Stimulated activated CD8-positive, alpha-beta memory T cell treated with anti-CD3 and anti-CD28 coated beads, Interleukin-4, amount 100 ng/mL, for 1 hour (primary cell): Measurements from ENCODE around the gene BMPER.

Source experiments
- DNase-seq, 2 donors: peaks; one replicate each; pipeline ENCODE4 v3.0.0-alpha.2; 2020; ENCODE audit warnings: low read depth in 2 of 2, low spot score in 1 of 2

BMPER gene

DNA sequence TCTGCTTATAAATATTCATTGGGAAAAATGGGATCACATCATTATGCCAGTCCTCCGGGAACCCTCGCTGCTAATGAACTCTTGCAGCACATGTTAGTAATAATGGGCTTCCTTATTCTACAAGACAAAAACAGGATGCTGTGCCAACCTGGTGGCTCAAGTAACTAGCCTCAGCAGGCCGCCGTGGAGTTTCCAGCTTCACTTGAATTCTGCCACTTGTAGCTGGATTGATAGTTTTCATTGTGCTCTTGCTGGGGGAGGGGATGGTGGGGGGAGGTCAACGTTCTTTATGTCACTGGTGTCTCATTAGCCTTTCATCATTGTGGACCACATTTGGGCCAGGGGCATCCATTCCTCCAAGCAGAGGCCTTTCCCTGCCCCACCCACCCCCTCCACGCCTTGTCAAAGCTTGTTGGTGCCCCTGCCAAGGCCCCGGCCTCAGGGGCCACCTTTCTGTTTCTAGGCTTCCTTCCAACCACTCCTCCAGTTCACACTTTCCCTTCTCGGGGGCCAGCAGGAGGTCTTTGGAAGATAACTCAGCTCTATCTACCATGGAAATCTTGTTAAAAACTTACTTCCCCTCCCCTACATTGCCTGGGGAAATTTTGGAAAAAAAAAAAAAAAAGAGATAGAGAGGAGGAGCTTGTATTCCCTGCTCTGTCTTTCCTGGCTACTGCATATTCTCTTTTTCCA, 153.9 kb downstream of the BMPER start:
- DNase-seq = no peak

DNA sequence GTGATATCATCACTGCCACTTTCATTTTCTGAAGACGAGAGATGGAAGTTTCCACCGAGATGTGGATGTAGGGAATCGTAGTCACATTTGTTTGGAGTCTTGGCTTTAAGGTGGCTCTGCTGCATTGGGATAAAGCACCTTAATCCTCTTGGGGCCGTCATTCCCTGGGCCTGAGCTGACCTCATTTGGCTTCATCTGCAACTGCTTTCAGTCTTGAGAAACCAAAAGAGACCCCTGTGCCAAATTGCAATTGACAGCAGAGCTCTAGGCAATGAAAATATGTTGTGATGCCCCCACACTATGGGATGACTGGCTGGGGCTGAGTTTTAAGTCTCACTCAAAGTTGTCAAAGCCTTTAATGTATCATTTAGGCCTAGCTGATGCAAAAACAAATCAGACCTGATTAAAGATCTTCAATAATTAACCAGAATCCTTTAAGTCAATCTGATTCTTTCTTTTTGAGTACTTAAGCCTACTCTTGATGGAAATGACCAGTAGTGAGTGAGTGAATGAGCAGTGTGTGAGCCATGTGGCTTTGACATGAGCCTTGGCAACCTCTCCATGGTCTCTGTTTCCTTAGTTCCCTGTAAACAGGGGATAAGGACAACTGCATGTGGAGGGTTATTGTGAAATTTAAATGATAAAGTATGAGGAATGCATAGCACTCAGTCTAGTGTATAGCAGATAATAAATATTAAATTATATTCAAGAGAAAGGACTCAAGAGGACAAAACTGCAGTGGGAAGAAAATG, 155.0 kb downstream of the BMPER start:
- no peak for DNase-seq

DNA sequence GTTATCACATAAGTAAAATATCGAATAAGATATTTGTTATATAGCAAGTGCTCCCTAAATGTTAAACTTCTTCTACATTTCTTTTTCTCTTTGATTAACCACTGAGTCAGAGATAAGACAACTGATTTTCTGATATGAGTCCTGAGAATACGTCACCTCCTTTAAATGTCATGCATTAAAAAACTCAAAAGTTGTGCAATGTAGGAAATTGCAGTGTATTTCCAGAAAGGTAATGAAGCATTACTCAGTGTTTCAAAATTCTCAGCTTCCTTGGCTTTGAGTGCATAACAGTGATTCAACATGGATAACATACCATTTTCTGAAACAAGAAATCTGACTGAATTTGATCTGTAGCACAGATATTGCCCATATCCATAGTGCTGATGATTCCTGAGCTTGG, 155.8 kb downstream of the BMPER start:
- no peak for DNase-seq

DNA sequence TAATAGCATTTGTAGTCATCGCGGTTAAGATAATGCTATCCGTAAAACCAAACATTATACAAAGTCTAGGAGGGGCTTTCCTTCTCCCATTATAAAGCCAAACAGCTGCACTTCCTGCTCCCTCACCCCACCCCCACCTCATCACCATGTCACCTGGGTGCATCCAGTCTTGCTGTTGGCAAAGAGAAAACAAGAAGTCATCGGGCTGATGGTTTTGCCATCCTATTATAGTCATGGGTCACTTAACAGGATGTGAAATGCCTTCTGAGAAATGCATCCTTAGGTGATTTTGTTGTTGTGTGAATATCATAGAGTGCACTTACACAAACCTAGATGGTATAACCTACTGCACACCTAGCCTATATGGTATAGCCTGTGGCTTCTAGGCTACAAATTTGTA, 157.0 kb downstream of the BMPER start:
- DNase-seq = no peak

DNA sequence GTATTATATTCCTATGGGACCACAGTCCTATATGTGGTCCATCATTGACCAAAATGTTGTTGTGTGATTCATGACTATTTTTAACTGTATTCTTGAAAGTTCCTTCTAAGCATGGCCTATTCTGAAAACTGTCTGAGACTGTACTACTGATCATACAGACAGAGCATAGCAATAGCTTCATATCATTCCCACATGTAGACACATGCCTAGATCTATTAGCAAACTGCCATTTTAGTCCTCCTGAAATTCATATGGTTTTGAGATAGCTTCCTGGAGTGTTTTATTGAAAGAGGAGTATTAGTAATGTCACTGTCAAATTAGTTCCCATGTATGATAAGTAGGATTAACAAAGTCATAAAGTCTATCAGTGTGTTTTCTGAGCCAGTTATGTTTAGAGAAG, 157.5 kb downstream of the BMPER start:
- DNase-seq = no peak

DNA sequence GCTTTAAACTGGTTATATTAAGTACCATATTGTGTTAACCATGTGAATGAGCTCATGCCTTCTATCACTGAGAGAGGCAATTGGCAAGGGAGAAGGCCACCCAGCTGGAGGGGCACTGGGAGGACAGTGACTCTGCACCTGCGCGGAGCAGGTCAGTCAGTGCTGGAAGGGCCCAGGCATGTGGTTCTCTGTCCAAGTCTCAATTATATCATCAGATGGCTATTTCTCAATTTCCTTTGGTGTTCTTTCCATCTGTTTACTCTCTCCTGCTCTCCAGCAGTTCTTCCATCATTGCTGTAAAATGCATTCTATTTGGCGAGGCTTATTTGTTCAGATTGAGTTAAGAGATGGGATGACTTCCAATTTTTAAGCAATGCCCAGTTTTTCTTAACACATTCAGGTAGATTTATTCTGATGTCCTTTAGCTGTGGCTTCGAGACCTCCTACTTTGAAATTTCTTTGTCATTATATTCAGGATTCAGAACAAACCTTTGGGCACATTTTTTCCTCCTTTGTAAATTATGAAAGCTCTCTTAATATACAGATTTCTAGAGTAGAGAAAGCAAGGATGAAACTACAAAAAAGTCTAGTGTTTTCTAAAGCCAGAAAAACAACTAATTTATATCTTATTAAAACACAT, 159.3 kb downstream of the BMPER start:
- no peak for DNase-seq

DNA sequence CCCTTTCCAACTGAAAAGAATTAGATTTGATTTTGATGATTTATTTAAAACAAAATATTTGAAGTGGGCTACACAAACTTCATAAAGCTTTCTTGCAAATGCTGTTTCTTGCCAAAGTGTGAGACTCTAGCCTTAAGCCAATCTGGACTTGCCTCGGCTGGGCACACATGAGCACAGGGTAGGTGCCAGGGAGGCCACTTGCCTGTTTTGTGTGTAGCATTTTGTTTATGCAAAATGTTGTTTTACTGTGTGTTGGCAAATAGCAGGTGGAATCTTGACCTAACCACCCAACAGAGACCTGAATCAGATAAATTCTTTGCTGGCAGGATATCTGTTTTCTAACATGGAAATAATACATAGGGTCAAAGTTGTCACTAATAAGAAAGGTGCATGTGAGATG, 161.1 kb downstream of the BMPER start:
- no peak for DNase-seq

DNA sequence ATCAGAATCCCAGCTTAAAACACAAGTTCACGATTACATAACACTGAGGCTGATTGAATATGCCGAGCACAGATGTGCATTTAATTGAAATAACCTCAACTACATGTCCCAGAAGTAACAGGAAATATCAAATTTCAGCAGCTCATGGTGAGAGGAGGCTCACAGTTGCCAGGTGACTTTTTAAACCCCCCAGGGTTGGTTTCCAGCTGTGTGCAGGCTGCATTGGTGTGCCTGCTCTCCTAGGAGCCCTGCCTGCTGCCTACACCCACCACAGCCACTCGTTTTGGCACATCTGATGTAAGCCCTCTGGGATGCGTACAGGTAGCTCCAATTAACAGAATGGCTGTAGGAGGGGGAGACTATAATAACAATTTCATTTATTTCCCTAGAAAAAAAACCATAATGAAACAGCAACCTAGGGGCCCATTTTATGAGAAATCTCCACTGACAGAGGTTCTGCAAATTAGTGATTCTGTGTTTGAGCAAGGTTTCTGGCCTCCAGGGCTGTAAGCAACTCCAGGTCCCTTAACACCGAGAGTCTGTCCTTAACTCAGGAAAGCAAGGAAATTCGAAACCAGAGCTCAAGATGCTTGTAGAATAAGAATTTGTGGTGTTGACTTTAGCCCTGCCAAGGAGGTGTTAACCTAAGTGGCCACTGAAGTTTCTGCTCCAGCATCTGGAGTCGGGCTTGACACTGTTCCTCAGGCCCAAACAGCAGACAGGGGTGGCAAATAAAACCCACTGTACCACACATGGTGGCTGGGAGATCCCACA, 161.9 kb downstream of the BMPER start:
- DNase-seq = no peak

DNA sequence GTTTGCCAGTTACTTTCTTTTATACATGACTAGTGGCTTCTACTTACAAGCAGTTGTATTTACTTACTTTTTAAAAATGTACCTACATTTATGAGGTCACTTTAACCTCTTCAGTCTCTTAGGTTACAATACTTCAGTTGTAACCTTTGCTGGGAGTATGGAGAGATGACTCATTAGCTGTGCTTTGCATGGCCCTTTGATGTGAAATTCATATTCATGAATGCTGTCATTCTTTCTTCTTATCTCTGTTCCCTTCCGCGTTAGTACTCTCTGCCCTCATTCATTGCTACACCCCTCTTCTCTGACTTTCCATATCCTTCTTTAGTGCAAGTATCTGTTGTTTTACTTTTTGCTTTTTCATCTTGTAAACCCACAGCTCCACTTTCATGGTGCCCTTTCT, 164.3 kb downstream of the BMPER start:
- no peak for DNase-seq

DNA sequence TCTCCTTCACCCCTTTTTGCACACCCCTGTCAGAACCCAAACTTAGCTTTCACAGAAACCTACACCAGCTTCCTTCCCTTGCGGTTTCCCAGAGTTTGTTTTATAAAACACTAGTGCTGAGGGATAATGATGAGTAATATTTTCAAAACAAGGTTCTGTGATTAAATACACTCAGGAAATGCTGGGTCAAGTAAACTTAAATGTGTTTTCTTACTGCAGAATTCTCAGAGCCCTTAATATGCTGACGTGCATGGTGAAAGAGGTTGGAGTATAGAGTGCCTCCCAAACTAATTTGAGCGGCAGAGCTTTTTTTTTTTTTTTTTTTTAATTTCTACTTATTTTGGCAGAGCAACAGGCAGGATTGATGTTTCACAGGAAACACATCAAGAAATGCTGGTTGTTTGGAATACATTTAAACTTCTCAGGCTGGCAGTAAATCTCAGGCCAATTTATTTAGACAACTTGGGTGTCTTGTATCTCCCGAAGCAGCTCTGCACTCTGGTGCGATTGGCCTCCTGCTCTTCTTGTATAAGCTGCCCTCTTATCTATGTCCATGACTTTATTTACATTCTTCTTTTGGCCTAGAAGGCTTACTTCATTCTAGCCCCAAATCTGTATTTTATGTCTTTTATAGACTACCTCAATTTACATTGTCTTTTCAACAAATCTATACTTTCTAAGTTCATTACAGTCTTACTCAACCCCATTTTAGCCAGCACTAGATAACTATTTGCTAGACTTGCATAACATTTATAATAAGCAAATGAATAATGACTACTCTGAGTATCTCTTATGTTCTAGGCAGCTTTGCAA, 165.4 kb downstream of the BMPER start:
- no peak for DNase-seq

DNA sequence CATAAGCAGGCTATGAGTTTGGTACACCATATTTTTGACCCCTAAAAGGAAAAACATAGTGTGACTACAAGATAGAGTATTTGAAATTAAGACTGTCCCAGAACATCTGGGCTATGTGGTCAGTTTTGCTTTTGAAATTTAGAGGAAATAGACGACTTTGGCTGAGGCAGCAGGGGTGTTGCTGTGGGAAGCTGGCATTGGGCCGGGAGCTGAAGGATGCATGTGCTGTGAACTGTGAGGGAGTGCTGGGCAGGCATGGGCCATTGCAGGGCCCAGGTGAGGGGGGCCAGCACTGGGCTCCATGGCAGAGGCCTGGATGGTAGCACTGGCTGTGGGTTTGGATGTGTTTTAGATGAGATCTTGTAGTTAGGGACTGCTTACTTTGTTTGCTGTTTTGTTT, 168.3 kb downstream of the BMPER start:
- DNase-seq = no peak

DNA sequence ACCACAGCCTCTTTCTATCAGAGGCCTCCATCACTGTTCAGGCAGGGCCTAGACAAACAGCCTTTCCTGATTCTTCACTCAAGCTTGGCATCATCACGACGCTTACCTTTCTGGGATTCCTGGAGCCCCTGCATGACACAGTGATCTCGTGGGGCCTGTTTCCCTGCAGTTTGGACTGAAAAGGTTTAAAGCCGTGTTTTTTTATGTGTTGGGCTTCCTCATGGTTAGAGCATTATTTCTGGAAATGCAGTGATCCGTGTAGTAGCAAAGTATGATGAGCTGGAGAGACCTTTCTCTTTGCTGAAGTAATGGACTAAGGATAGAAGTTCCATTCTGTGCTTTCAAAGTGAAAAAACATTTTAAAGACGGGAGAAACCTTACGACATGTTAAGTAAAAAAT, 169.1 kb downstream of the BMPER start:
- DNase-seq = no peak

DNA sequence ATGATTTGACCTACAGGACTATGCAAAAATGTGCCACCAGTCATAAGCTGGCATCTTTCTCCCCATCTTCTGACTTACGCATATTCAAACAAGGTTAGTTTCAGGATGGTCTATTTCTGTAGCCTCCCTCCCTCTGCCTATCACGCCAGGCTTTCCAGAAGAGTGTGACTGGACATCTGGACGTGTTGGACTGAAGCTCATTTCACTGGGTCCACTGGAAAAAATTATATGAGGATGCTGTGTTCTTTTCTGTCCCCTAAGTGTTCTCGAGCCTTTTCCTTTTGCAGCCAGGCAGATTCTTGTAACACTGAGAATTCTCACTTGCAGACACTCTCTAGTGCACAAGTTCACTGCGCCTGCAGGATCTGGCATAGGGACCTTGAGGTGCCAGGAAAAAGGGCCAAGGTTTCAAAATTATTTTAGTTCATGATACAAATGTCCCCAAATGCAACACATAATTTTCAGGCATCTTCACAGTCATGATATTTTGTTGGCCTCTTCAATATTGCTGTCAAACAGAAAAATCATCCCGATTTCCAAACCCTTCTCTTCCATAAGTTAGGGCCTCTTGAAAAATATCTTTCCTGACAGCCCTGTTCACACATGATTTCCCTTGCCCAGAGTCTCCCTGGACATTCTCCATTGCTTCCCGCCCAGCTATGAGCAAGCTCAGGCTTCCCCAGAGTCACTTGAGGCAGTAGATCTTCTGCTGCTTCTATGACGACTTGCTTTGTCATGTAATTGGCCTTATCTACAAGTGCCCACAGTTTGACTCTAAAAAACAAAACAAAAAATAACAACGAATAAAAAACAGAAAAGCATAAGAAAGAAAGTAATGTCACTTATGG, 170.4 kb downstream of the BMPER start:
- no peak for DNase-seq

DNA sequence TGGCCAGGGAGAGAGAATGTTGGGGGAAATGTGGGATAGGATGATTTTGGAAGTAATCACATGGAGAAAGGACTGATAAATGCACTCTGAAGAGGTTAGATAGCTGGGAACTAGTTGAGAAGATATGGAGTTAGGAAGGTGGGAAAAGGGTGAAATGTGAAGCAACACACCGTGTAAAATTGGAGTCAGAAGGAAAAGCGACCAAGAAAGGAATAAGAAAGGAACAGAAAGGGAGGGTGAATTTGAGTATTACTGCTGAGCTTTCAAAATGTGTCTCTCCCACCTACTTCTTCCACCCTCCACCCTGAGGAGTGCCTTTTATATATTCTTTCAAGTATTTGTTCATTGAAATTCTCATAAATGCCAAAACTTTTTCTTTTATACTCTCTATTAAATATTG, 171.8 kb downstream of the BMPER start:
- no peak for DNase-seq

DNA sequence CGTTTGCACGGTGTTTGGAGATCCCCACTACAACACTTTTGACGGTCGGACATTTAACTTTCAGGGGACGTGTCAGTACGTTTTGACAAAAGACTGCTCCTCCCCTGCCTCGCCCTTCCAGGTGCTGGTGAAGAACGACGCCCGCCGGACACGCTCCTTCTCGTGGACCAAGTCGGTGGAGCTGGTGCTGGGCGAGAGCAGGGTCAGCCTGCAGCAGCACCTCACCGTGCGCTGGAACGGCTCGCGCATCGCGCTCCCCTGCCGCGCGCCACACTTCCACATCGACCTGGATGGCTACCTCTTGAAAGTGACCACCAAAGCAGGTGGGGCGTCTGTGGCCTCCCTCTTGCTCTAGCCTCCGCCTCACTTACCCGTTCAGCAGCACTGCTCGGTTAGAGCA, 173.5 kb downstream of the BMPER start:
- no peak for DNase-seq

DNA sequence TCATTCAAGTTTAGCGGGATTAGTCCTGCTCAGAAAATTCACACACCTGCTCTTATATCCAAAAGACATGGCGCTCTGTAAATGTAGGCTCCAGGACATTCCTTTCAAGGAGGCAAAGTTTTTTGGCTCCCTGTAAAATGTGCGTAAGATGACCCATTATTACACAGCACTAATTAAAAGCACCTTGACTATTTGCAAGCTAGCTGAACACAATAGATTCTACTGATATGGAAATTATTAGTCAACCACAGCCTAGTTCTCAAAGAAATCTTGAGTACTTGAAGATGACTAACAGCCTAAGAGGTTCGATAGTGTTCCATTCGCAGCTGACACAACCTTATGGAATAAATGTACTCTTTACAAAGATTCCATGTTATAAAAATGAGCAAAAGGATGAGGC, 175.2 kb downstream of the BMPER start:
- DNase-seq = no peak

DNA sequence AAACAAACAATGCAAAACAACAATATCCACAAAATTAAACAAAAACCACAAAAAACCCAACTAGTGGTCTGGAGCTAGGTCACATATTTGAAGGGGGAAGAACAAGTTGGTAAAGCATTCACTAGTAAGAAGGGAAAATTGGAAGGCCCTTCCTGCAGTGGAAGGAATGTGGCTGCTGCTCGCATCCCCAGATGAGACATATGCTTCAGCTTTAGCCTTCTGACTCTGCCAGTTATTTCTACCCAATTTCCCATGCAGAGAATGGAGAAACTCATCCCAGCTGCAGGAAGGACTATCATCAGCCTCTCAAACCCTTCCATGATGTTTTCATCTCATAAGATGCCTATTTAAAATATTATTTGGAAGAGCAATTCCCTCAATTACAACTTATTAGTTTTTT, 176.6 kb downstream of the BMPER start:
- no peak for DNase-seq

DNA sequence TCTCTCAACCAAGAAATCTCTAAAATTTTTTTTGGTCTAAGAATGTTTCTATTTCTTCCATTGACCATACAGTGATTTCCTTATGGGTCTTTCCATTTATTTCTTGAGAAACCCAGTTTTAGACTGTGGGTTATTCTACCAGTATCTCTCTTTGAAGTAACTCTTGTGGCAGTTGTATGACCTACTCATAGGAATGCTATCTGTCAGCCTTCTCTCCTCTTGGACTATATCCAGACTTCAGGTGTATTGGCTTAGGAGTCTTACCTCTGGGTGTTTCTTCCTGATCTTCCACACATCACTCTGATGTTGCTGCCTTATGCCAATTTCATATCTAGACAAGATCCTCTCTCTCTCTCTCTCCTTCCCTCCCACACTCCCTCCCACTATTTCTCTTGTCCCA, 178.1 kb downstream of the BMPER start:
- no peak for DNase-seq

DNA sequence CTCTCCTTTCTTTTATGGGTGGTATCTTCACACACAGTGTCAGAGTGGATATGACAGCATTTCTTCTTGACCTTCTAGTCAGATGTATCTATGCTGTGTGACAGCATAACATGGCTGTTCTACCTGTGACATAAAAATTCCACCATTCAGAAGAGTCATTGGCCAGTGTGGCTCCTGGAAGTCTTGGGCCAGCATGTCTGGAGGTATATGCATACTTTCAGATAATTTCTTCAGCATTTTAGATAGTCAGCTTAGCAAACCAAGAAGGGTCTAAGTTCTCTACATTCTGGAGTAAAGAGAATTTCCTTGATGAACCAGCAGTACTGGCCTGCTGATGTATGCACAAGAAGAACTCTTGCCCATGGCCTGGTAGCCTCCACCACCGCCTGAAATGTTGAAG, 179.3 kb downstream of the BMPER start:
- no peak for DNase-seq

DNA sequence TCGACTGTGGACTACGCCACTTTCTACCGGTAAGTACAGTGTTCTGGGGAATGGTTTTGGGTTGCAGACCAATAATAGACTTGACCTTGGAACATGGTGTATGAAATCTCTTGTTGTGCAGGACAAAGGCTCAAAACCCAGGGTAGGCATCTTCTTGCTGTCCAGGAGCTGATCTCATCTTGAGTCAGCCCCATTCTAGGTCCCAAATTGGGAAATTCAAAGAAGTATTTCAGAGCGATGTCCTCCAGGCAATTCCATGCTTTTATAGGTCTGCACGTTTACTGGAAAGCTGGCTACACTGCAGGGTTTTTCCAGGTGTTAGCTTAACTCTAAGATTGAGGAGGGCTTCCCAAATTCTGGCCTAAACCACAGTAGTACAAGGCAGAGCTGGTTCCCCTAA, 180.7 kb downstream of the BMPER start:
- no peak for DNase-seq
